H9 (cell line): ENCODE results near the gene MEA1. TPM values are rescaled to one million over a fixed set of nuclear protein-coding genes. Genes with fewer than 3 reads are reported as not detected.

Experiments used
- DNase-seq: peaks from one replicate; pipeline ENCODE4 v3.0.0-alpha.2; 2017
- H2AFZ ChIP-seq: one replicate; pipeline ENCODE4 v1.6.1; 2013; ENCODE audit warnings: mild to moderate bottlenecking, low read length, control low read depth, moderate library complexity
- H2AK5ac ChIP-seq: 2 replicates; pipeline ENCODE4 v1.6.1; 2013; ENCODE audit warnings: low read length, control low read depth, mixed read lengths; ENCODE audit not compliant: insufficient read length
- H2BK120ac ChIP-seq: one replicate; pipeline ENCODE4 v1.6.1; 2013; ENCODE audit warnings: low read depth, mild to moderate bottlenecking, low read length, control low read depth, inconsistent platforms; ENCODE audit not compliant: poor library complexity, severe bottlenecking
- H2BK12ac ChIP-seq: 2 replicates; pipeline ENCODE4 v1.6.1; 2013; ENCODE audit warnings: low read length, control low read depth, mixed read lengths, low read depth; ENCODE audit not compliant: insufficient read length
- H2BK15ac ChIP-seq: 2 replicates; pipeline ENCODE4 v1.6.1; 2013; ENCODE audit warnings: low read depth, low read length, control low read depth
- H2BK20ac ChIP-seq: one replicate; pipeline ENCODE4 v1.6.1; 2013; ENCODE audit warnings: low read depth, mild to moderate bottlenecking, low read length, control low read depth, inconsistent platforms; ENCODE audit not compliant: poor library complexity, severe bottlenecking
- H2BK5ac ChIP-seq: 2 replicates; pipeline ENCODE4 v1.6.1; 2013; ENCODE audit warnings: low read length, control low read depth, mixed read lengths; ENCODE audit not compliant: insufficient read length
- H3K14ac ChIP-seq: 2 replicates; pipeline ENCODE4 v1.6.1; 2013; ENCODE audit warnings: low read length, control low read depth; ENCODE audit not compliant: insufficient read depth
- H3K18ac ChIP-seq: 2 replicates; pipeline ENCODE4 v1.6.1; 2013; ENCODE audit warnings: low read depth, mild to moderate bottlenecking, mixed read lengths, low read length, control low read depth; ENCODE audit not compliant: insufficient read length
- H3K23ac ChIP-seq: 2 replicates; pipeline ENCODE4 v1.6.1; 2013; ENCODE audit warnings: low read length, control low read depth, mixed read lengths, low read depth; ENCODE audit not compliant: insufficient read length
- H3K23me2 ChIP-seq: 2 replicates; pipeline ENCODE4 v1.6.1; 2013; ENCODE audit warnings: low read depth, mild to moderate bottlenecking, mixed read lengths, low read length, control low read depth; ENCODE audit not compliant: insufficient read length, poor library complexity, severe bottlenecking
- H3K27ac ChIP-seq: 2 replicates; pipeline ENCODE4 v1.5.1; 2013; ENCODE audit warnings: low read length, control low read depth, mixed read lengths, low read depth; ENCODE audit not compliant: insufficient read length
- H3K27me3 ChIP-seq: 2 replicates; pipeline ENCODE4 v1.6.1; 2013; ENCODE audit warnings: low read length, control low read depth, inconsistent platforms; ENCODE audit not compliant: insufficient read depth
- H3K4ac ChIP-seq: 2 replicates; pipeline ENCODE4 v1.6.1; 2013; ENCODE audit warnings: low read depth, mild to moderate bottlenecking, control low read depth, inconsistent platforms, low read length, moderate library complexity
- H3K4me1 ChIP-seq: 2 replicates; pipeline ENCODE4 v1.6.1; 2013; ENCODE audit warnings: low read length, control low read depth, inconsistent platforms; ENCODE audit not compliant: insufficient read depth
- H3K4me2 ChIP-seq: 2 replicates; pipeline ENCODE4 v1.6.1; 2013; ENCODE audit warnings: low read length, control low read depth, mixed read lengths; ENCODE audit not compliant: insufficient read length, insufficient read depth
- H3K56ac ChIP-seq: 2 replicates; pipeline ENCODE4 v1.6.1; 2013; ENCODE audit warnings: low read depth, mild to moderate bottlenecking, mixed read lengths, low read length, control low read depth; ENCODE audit not compliant: insufficient read length
- H3K79me1 ChIP-seq: 2 replicates; pipeline ENCODE4 v1.6.1; 2013; ENCODE audit warnings: low read depth, mild to moderate bottlenecking, moderate library complexity, low read length, control low read depth, inconsistent platforms; ENCODE audit not compliant: insufficient read depth, poor library complexity, severe bottlenecking
- H3K79me2 ChIP-seq: 2 replicates; pipeline ENCODE4 v1.6.1; 2013; ENCODE audit warnings: low read length, control low read depth, inconsistent platforms; ENCODE audit not compliant: insufficient read depth
- H3K9ac ChIP-seq: 2 replicates; pipeline ENCODE4 v1.6.1; 2013; ENCODE audit warnings: low read length, control low read depth, mixed read lengths; ENCODE audit not compliant: insufficient read length; ENCODE audit errors: extremely low read depth
- H3K9me3 ChIP-seq: one replicate; pipeline ENCODE4 v1.6.1; 2013; ENCODE audit warnings: low read depth, low read length, inconsistent platforms; ENCODE audit not compliant: control insufficient read depth
- H3T11ph ChIP-seq: one replicate; pipeline ENCODE4 v1.6.1; 2013; ENCODE audit warnings: mild to moderate bottlenecking, low read length, control low read depth, inconsistent platforms
- H4K20me1 ChIP-seq: one replicate; pipeline ENCODE4 v1.6.1; 2013; ENCODE audit not compliant: control insufficient read depth, insufficient read length, insufficient read depth
- H4K5ac ChIP-seq: 2 replicates; pipeline ENCODE4 v1.6.1; 2013; ENCODE audit warnings: low read depth, mild to moderate bottlenecking, mixed read lengths, low read length, control low read depth; ENCODE audit not compliant: insufficient read length
- H4K8ac ChIP-seq: replicated peaks from 2 replicates; pipeline ENCODE4 v1.6.1; 2013; ENCODE audit warnings: low read length, control low read depth, mixed read lengths, low read depth; ENCODE audit not compliant: insufficient read length
- H4K91ac ChIP-seq: 2 replicates; pipeline ENCODE4 v1.6.1; 2013; ENCODE audit warnings: low read depth, mild to moderate bottlenecking, moderate library complexity, mixed read lengths, low read length, control low read depth; ENCODE audit not compliant: insufficient read length
- H3K27ac Mint-ChIP-seq, 3 experiments: 2 replicates in 2 of 3; 3 replicates in 1 of 3; pipeline ENCODE4 v1.8.0; 2020 to 2021; ENCODE audit warnings: mixed read lengths in 3 of 3, mild to moderate bottlenecking in 1 of 3, moderate library complexity in 1 of 3
- H3K27me3 Mint-ChIP-seq: 2 replicates; pipeline ENCODE4 v1.8.0; 2021; ENCODE audit warnings: low read depth, mild to moderate bottlenecking, moderate library complexity, mixed read lengths
- H3K36me3 Mint-ChIP-seq, 3 experiments: 2 replicates in 2 of 3; 3 replicates in 1 of 3; pipeline ENCODE4 v1.8.0; 2020 to 2021; ENCODE audit warnings: low read depth in 3 of 3, mixed read lengths in 3 of 3; ENCODE audit not compliant: insufficient read depth in 1 of 3
- H3K4me1 Mint-ChIP-seq, 2 experiments: 2 replicates each; pipeline ENCODE4 v1.8.0; 2020; ENCODE audit warnings: mixed read lengths in 2 of 2
- H3K4me3 Mint-ChIP-seq, 2 experiments: 2 replicates in 1 of 2; 3 replicates in 1 of 2; pipeline ENCODE4 v1.8.0; 2020 to 2021; ENCODE audit warnings: mild to moderate bottlenecking in 2 of 2, mixed read lengths in 2 of 2, moderate library complexity in 1 of 2
- H3K9me3 Mint-ChIP-seq, 2 experiments: 2 replicates in 1 of 2; 3 replicates in 1 of 2; pipeline ENCODE4 v1.8.0; 2020; ENCODE audit warnings: mild to moderate bottlenecking in 2 of 2, mixed read lengths in 2 of 2, moderate library complexity in 1 of 2
- CTCF ChIP-seq: fragments of 200-600 bp; sonication (generic); conservative IDR thresholded peaks from 3 replicates; pipeline ENCODE4 v1.8.0; 2021; ENCODE audit warnings: antibody characterized with exemption, mild to moderate bottlenecking
- WGBS: extraction: QIAGEN DNeasy Blood & Tissue Kit; methylation state at CpG from one replicate; pipeline ENCODE4 v1.1.7; 2013; ENCODE audit warnings: missing lambda C conversion rate, low lambda C conversion rate, mixed read lengths; ENCODE audit not compliant: insufficient read length; ENCODE audit errors: extremely low coverage; 5-methylcytosine and 5-hydroxymethylcytosine counted together
- total RNA-seq: library from RNA; stranded (reverse); gene quantifications from 2 replicates; pipeline ENCODE4 v1.2.1, GENCODE V29; 2021

MEA1 gene
- total RNA-seq, 1 experiment from 2014 or later, result 113 TPM

- H3T11ph ChIP-seq, result no peak overlapping the region
- no peak overlapping the region for H3K23ac ChIP-seq
- no peak overlapping the region for H2BK15ac ChIP-seq
- no peaks in the 10 kb centered on the region for H3K27me3 ChIP-seq
- no peak overlapping the region for H3K27ac ChIP-seq
- Mint-ChIP-seq H3K4me1 (peaks cover 14 to 16% of the 10 kb centered on the region in 2 experiments), H3K27me3 (no peaks in the 10 kb centered on the region; the same call in 1 of the 2 replicates), H3K27ac (no peak overlapping the region), H3K9me3 (no peaks in the 10 kb centered on the region; a peak in 1 of 5 replicates), H3K36me3 (peaks cover 23 to 80% (median 78%) of the 10 kb centered on the region in 3 experiments), H3K4me3 (no peak overlapping the region; a peak in 1 of 5 replicates)
- no peak overlapping the region for H4K5ac ChIP-seq
- no peaks in the 10 kb centered on the region for H4K20me1 ChIP-seq
- DNase-seq, result peak; percentile 19
- H2BK120ac ChIP-seq, result no peak overlapping the region
- peaks cover 3% of the 10 kb centered on the region for H3K23me2 ChIP-seq
- no peak overlapping the region for H2AFZ ChIP-seq
- H2BK5ac ChIP-seq, result no peak overlapping the region
- H3K4me2 ChIP-seq, result no peak overlapping the region
- no peak overlapping the region for H2BK20ac ChIP-seq
- no peak overlapping the region for H3K56ac ChIP-seq
- no CpG with 5 or more reads among the region's 7 CpGs for WGBS
- no peak overlapping the region for H2BK12ac ChIP-seq
- H3K4ac ChIP-seq, result no peak overlapping the region
- H3K79me1 ChIP-seq, result no peaks in the 10 kb centered on the region
- no peak overlapping the region for H2AK5ac ChIP-seq
- no peaks in the 10 kb centered on the region for H3K4me1 ChIP-seq
- no peak for TF ChIP-seq CTCF
- H3K9me3 ChIP-seq, result no peaks in the 10 kb centered on the region
- no peak overlapping the region for H4K91ac ChIP-seq
- no peak overlapping the region for H3K9ac ChIP-seq
- no peak overlapping the region for H3K18ac ChIP-seq
- H3K79me2 ChIP-seq, result no peaks in the 10 kb centered on the region
- no peak overlapping the region for H4K8ac ChIP-seq
- no peak overlapping the region for H3K14ac ChIP-seq
Measured at GRCh38 chr6:43047998-43048397, 34.3 kb upstream of the MEA1 start.
